Prostate gland (tissue), 2 donors: ENCODE data around the gene GBP5.

Experiments used
- CTCF ChIP-seq, 4 experiments: fragments of 200-600 bp in 2 of 4; fragments of 450-650 bp in 2 of 4; sonication (generic) in 2 of 4; IDR thresholded peaks; 1 replicate in 3 of 4; 2 replicates in 1 of 4; pipeline ENCODE4 v1.5.1; 2016 to 2019; ENCODE audit warnings: antibody characterized with exemption in 4 of 4, mild to moderate bottlenecking in 2 of 4, moderate library complexity in 2 of 4
- POLR2A ChIP-seq: fragments of 450-650 bp; IDR thresholded peaks from one replicate; pipeline ENCODE4 v1.6.1; 2016; ENCODE audit warnings: antibody characterized with exemption, mild to moderate bottlenecking

GRCh38 chr1:89287181-89288050 is 14.8 kb upstream of the GBP5 start:
- TF ChIP-seq POLR2A (no peak), CTCF (IDR thresholded peaks at IDR 0.05) (no peak)
